Esophagus (tissue), 2 donors: Measurements from ENCODE around the gene TLE5. TPM values are rescaled to one million over a fixed set of nuclear protein-coding genes. Genes with fewer than 3 reads are reported as not detected.

Experiments used
- H3K27ac ChIP-seq, 2 donors: one replicate each; pipeline ENCODE4 v1.5.1; 2013; ENCODE audit warnings: low read depth in 2 of 2, mild to moderate bottlenecking in 2 of 2, inconsistent platforms in 1 of 2, low read length in 1 of 2, moderate library complexity in 1 of 2
- H3K27me3 ChIP-seq, 2 donors: one replicate each; pipeline ENCODE4 v1.6.1; 2013; ENCODE audit warnings: low read length in 2 of 2, control low read depth in 1 of 2, mild to moderate bottlenecking in 1 of 2; ENCODE audit not compliant: insufficient read depth in 2 of 2, control insufficient read depth in 1 of 2
- H3K36me3 ChIP-seq, 2 donors: one replicate each; pipeline ENCODE4 v1.6.1; 2013; ENCODE audit warnings: low read length in 1 of 2; ENCODE audit not compliant: control insufficient read depth in 2 of 2, insufficient read depth in 2 of 2
- H3K4me1 ChIP-seq, 2 donors: one replicate each; pipeline ENCODE4 v1.6.1; 2013; ENCODE audit warnings: low read length in 1 of 2; ENCODE audit not compliant: control insufficient read depth in 2 of 2, insufficient read depth in 2 of 2
- H3K4me3 ChIP-seq, 2 donors: one replicate each; pipeline ENCODE4 v1.5.1; 2013; ENCODE audit warnings: low read length in 2 of 2, mild to moderate bottlenecking in 2 of 2, low read depth in 1 of 2, moderate library complexity in 1 of 2
- H3K9me3 ChIP-seq, 2 donors: one replicate each; pipeline ENCODE4 v1.6.1; 2013; ENCODE audit warnings: mild to moderate bottlenecking in 2 of 2, low read depth in 1 of 2, low read length in 1 of 2, moderate library complexity in 1 of 2; ENCODE audit not compliant: control insufficient read depth in 2 of 2, insufficient read depth in 1 of 2
- WGBS, 2 donors: extraction: QIAGEN DNeasy Blood & Tissue Kit; methylation state at CpG; one replicate each; pipeline ENCODE4 v1.1.7; 2013; 5-methylcytosine and 5-hydroxymethylcytosine counted together
- polyA plus RNA-seq, 2 donors: library from polyadenylated mRNA; stranded (reverse); fragments of 200-250 nt; gene quantifications; one replicate each; pipeline ENCODE4 v1.2.3, GENCODE V29; 2013
- donor health status: healthy with polysubstance abuse.
- donor health status: Bipolar disorder and iron deficiency.

TLE5 gene
- polyA plus RNA-seq, 2 donors = 356 to 578 TPM

GRCh38 chr19:3065675-3066357 lies 3.5 kb upstream of the TLE5 start:
- WGBS, 2 donors = 48 to 67% methylated on average over 15 of the region's 15 CpGs

GRCh38 chr19:3064011-3064330 lies 1.7 kb upstream of the TLE5 start:
- H3K36me3 ChIP-seq = peaks cover 3 to 6% of the 10 kb centered on the region in 2 donors
- H3K9me3 ChIP-seq = no peaks in the 10 kb centered on the region
- no peak overlapping the region for H3K4me3 ChIP-seq
- peaks cover 0 to 7% of the 10 kb centered on the region in 2 donors for H3K4me1 ChIP-seq
- H3K27ac ChIP-seq = no peak overlapping the region
- WGBS, 2 donors = 95 to 96% methylated on average over 7 of the region's 7 CpGs
- H3K27me3 ChIP-seq = no peaks in the 10 kb centered on the region

More at GRCh38 chr19:3065675-3066357, 3.5 kb upstream of the TLE5 start:
- H3K36me3 ChIP-seq = no peaks in the 10 kb centered on the region
- H3K4me1 ChIP-seq = peaks cover 0 to 7% of the 10 kb centered on the region in 2 donors
- no peak overlapping the region for H3K4me3 ChIP-seq
- no peaks in the 10 kb centered on the region for H3K9me3 ChIP-seq
- H3K27ac ChIP-seq = no peak overlapping the region
- no peaks in the 10 kb centered on the region for H3K27me3 ChIP-seq

DNA sequence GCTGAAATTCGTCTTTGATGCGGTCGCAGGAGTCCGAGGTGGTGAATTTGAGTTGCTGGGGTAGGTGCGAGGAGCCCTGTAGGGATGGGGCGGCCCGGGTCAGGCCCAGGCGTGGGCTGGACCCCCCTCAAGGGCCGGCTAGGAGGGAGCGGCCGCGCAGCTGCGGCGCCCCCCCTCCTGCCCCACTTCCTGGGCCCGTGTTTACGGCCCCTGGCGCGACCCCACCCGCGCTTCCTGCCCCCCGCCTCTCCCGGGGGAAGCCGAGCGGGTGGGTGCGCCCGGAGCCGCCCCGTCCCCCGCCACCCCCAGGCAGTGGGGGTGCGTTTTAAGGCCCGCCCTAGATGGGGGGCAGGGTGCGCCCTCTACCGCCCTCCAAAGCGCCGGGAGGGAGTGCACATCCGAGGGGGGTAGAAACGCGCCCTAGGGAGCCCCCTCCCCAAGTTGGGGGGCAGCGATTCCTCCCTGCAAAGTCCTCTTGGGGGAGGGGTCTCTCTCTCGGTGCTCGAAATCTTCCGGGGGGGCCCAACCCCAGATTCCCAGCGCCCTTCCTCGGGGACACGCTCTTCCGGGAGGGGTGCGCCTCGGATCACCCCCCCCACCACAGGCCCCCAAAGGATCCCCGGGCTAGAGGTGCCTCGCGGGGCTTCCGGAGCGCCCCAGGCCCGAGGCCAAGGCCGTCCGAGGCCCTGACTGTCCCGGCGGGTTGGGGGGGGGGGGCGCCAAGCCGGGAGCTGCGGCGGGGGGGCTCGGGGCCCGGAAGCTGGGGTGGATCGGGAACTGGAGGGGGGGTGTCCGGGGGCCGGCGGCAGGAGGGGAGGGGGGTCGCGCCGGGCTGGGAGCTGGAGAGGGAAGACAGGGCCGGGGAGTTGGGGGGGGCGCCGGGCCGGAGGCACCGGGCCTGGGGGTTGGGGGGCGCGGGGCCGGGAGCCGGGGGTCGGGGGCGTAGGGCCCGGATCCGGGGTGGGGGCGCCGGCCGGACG lies 823 bp downstream of the TLE5 start:
- Histone ChIP-seq H3K36me3 (peaks cover 6 to 20% of the 10 kb centered on the region in 2 donors), H3K4me3 (peak overlapping the region; percentile 90 to 96), H3K27ac (peak overlapping the region; percentile 93 to 96), H3K4me1 (peaks cover 4 to 19% of the 10 kb centered on the region in 2 donors), H3K27me3 (no peaks in the 10 kb centered on the region), H3K9me3 (no peaks in the 10 kb centered on the region)
- 1 to 2% methylated on average over 24 to 76 of the region's 88 CpGs for WGBS, 2 donors

- peaks cover 4 to 19% of the 10 kb centered on the region in 2 donors for H3K4me1 ChIP-seq
- H3K9me3 ChIP-seq = no peaks in the 10 kb centered on the region
- H3K27me3 ChIP-seq = no peaks in the 10 kb centered on the region
- peaks cover 6 to 21% of the 10 kb centered on the region in 2 donors for H3K36me3 ChIP-seq
- WGBS, 2 donors = 17 to 21% methylated on average over 4 of the region's 4 CpGs
- peak overlapping the region; percentile 90 to 96 for H3K4me3 ChIP-seq
- peak overlapping the region; percentile 93 to 96 for H3K27ac ChIP-seq
Measured at GRCh38 chr19:3060857-3061181, 1.5 kb downstream of the TLE5 start.

DNA sequence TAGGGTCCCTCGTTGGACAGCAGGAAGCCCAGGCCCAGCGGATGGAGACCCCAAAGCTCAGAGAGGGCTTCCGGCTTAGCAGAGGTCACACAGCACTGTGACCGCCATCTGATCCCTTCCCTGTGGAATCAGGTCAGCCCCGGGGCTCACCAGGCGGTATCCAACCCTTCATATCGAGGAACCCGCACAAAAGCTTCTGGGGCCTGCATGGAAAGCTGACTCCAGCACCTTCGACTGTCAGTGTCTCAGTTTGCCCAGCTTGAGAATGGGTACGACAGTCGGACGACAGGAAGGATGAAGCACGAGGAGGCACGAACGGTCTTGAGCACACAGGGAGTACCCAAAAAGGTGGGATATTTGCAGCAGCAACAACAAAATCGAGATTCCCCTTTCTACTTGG lies 2.6 kb downstream of the TLE5 start:
- H3K27ac ChIP-seq = peak overlapping the region in 1 of 2 donors; percentile 25
- H3K36me3 ChIP-seq = peaks cover 6 to 32% of the 10 kb centered on the region in 2 donors
- no peaks in the 10 kb centered on the region for H3K27me3 ChIP-seq
- H3K4me1 ChIP-seq = peaks cover 4 to 26% of the 10 kb centered on the region in 2 donors
- H3K9me3 ChIP-seq = no peaks in the 10 kb centered on the region
- H3K4me3 ChIP-seq = no peak overlapping the region
- 84 to 86% methylated on average over 16 of the region's 16 CpGs for WGBS, 2 donors

DNA sequence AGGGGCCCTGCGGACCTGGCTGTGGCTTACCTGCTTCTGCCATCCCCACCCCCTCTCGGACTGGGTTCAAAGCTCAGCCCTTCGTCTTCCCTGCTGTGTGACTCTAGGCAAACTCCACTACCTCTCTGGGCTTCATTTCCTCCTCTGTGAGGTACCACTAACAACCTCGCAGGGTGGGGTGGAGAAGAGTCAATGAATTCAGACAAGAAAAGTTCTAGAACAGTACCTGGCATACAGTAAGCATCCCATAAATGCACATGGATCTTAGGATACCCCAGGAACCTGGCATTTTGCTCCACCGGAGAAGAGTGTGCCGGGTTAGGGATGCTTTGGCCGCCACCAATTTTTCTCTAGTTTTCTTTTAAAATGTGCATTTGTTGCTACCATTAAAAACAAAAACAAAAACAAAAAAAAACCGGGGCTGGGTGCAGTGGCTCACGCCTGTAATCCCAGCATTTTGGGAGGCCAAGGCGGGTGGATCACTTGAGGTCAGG lies 3.4 kb downstream of the TLE5 start:
- H3K27ac ChIP-seq = peak overlapping the region in 1 of 2 donors; percentile 0
- peaks cover 4 to 31% of the 10 kb centered on the region in 2 donors for H3K4me1 ChIP-seq
- no peaks in the 10 kb centered on the region for H3K9me3 ChIP-seq
- no peak overlapping the region for H3K4me3 ChIP-seq
- H3K27me3 ChIP-seq = no peaks in the 10 kb centered on the region
- 81 to 82% methylated on average over 10 of the region's 10 CpGs for WGBS, 2 donors
- H3K36me3 ChIP-seq = peaks cover 6 to 37% of the 10 kb centered on the region in 2 donors

GRCh38 chr19:3058009-3058820 lies 4.1 kb downstream of the TLE5 start:
- H3K9me3 ChIP-seq = no peaks in the 10 kb centered on the region
- H3K4me1 ChIP-seq = peaks cover 4 to 31% of the 10 kb centered on the region in 2 donors
- no peaks in the 10 kb centered on the region for H3K27me3 ChIP-seq
- no peak overlapping the region for H3K4me3 ChIP-seq
- H3K36me3 ChIP-seq = peaks cover 6 to 44% of the 10 kb centered on the region in 2 donors
- 59 to 64% methylated on average over 20 of the region's 20 CpGs for WGBS, 2 donors
- peak overlapping the region; percentile 86 to 88 for H3K27ac ChIP-seq

DNA sequence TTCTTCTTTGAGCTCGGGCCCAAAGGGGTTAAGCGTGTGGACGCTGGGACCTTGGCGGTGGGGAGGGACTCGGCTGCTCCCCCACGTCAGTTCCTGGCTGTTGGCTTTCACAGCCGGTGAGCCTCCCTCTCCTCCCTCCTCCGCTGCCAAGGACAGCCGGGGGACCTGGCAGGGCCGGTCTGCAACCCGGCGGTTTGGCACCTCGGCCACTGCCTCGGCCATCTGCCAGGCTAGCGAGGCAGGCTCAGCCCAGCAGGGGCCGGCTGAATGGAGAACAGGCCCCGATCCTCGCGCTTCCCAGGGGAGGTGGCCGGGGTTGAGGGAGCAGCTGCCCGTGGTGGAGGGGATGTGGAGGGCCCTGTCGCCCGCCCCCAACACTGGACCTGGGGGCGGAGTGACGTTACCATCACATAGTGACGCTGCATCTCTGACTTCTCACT lies 5.0 kb downstream of the TLE5 start:
- H3K4me3 ChIP-seq = no peak overlapping the region
- peaks cover 6 to 46% of the 10 kb centered on the region in 2 donors for H3K36me3 ChIP-seq

More for the DNA sequence above, 5.0 kb downstream of the TLE5 start:
- no peaks in the 10 kb centered on the region for H3K27me3 ChIP-seq
- peaks cover 4 to 28% of the 10 kb centered on the region in 2 donors for H3K4me1 ChIP-seq
- H3K27ac ChIP-seq = peak overlapping the region; percentile 86 to 88
- H3K9me3 ChIP-seq = no peaks in the 10 kb centered on the region
- 25 to 33% methylated on average over 25 to 26 of the region's 26 CpGs for WGBS, 2 donors
